ENCODE measurements around the gene WT1. TPM values are rescaled to one million over a fixed set of nuclear protein-coding genes. Genes with fewer than 3 reads are reported as not detected.
A peak's percentile ranks its signal among the peaks of the same experiment; 100 is the strongest.

The WT1 gene
- total and polyA plus RNA-seq, 2 of the 13 experiments (the other 11 are each of a cell fraction or from before 2014, with no cell fraction given), result 0.15 to 0.31 TPM

DNA sequence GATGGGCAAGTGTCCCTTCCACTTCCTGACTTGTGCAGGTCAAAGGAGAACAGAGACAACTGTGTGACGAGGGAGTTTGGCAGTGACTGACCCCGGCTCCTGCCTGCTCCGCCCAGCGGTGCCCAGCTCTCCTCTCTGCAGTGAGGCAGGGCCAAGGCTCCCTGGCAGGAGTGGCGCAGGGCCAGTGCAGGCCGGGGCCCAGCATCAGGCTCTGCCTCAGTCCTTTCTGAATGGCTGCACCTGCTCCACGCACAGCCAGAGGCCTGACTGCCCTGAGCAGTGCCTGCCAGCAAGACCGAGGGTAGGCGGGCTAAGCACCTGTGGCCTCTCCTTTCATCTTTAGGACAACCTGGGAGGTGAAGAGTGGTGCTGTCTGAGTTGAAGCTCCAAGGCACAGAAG lies 54.2 kb downstream of the WT1 start (continued):
- TF ChIP-seq ZNF207 (IDR thresholded peaks at IDR 0.05; ENCODE audit: borderline replicate concordance) (no peak), BATF2 (CRISPR knock-in tag; IDR thresholded peaks at IDR 0.05) (no peak), NFKB2 (CRISPR knock-in tag; IDR thresholded peaks at IDR 0.05; ENCODE audit: borderline replicate concordance) (no peak), ZNF296 (CRISPR knock-in tag; conservative IDR thresholded peaks at IDR 0.05) (no peak), ZNF256 (CRISPR knock-in tag; conservative IDR thresholded peaks at IDR 0.05) (no peak), DPF2 (CRISPR knock-in tag; IDR thresholded peaks at IDR 0.05; ENCODE audit: borderline replicate concordance, low read depth) (no peak)
- TF ChIP-seq, protein P1, sequence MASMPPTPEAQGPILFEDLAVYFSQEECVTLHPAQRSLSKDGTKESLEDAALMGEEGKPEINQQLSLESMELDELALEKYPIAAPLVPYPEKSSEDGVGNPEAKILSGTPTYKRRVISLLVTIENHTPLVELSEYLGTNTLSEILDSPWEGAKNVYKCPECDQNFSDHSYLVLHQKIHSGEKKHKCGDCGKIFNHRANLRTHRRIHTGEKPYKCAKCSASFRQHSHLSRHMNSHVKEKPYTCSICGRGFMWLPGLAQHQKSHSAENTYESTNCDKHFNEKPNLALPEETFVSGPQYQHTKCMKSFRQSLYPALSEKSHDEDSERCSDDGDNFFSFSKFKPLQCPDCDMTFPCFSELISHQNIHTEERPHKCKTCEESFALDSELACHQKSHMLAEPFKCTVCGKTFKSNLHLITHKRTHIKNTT (CRISPR knock-in tag; IDR thresholded peaks at IDR 0.05), result no peak

GRCh38 chr11:32379719-32380118 lies 55.6 kb downstream of the WT1 start:
- ChIA-PET POLR2A (no interaction called here), CTCF (ENCODE audit: low intra/inter-chr PET ratio, low total read pairs) (no interaction called here)
- Histone ChIP-seq H3K79me2 (ENCODE audit: insufficient read depth, low read length) (no peaks in the 10 kb centered on the region), H2AFZ (ENCODE audit: low read length) (no peak overlapping the region), H3K9ac (ENCODE audit: insufficient read depth, low read depth, low read length) (no peak overlapping the region), H3K27me3 (ENCODE audit: control insufficient read depth in 1 of 2, insufficient read depth in 2 of 2, low read length in 2 of 2) (peaks cover 6 to 60% of the 10 kb centered on the region in 2 experiments), H4K20me1 (ENCODE audit: insufficient read depth, low read length) (no peaks in the 10 kb centered on the region), H3K36me3 (replicated peaks in 1 of 2; ENCODE audit: control insufficient read depth in 1 of 2, insufficient read depth in 2 of 2, low read length in 2 of 2) (no peaks in the 10 kb centered on the region), H3K4me3 (replicated peaks in 1 of 3; ENCODE audit: insufficient read depth in 1 of 3, low read depth in 2 of 3, low read length in 3 of 3) (no peak overlapping the region), H3K27ac (ENCODE audit: extremely low read length, insufficient read depth, low read length) (no peak overlapping the region), H3K9me3 (ENCODE audit: low read length) (no peaks in the 10 kb centered on the region), H3K4me2 (ENCODE audit: low read depth, low read length) (no peak overlapping the region), H3K4me1 (ENCODE audit: insufficient read depth, low read length) (no peaks in the 10 kb centered on the region)
- ATAC-seq, result no peak
- BruUV-seq (replicated peaks), result no TSS peak
- intact Hi-C loops (cut with micrococcal nuclease; ENCODE audit: unreplicated experiment) (no loop called here), in situ Hi-C loops (cut with HindIII; ENCODE audit: extremely low pct_ligation_motif_present, low pct_unique_long_range_greater_than_20kb) (no loop called here)
- 6% methylated on average over 9 of the region's 10 CpGs for WGBS (ENCODE audit: low lambda C conversion rate)
- no peak for DNase-seq (ENCODE audit: low spot score)
- TF ChIP-seq KMT2A (CRISPR knock-in tag; IDR thresholded peaks at IDR 0.05), result no peak
- TF ChIP-seq CREB1 (IDR thresholded peaks at IDR 0.05), result peak; percentile 24; the same call in 1 of the 2 replicates
- no peak for TF ChIP-seq CREB1 (CRISPR knock-in tag; IDR thresholded peaks at IDR 0.05)
- FAIRE-seq, result no peak

Data from HepG2 (cell line).